Inflammatory macrophage (primary cell): Measurements from ENCODE around the gene CPSF7.
A peak's percentile ranks its signal among the peaks of the same experiment; 100 is the strongest.

Experiments used
- DNase-seq, 2 donors: peaks; one replicate each; pipeline ENCODE4 v3.0.0-alpha.2; 2020 to 2022

CPSF7 gene

DNA sequence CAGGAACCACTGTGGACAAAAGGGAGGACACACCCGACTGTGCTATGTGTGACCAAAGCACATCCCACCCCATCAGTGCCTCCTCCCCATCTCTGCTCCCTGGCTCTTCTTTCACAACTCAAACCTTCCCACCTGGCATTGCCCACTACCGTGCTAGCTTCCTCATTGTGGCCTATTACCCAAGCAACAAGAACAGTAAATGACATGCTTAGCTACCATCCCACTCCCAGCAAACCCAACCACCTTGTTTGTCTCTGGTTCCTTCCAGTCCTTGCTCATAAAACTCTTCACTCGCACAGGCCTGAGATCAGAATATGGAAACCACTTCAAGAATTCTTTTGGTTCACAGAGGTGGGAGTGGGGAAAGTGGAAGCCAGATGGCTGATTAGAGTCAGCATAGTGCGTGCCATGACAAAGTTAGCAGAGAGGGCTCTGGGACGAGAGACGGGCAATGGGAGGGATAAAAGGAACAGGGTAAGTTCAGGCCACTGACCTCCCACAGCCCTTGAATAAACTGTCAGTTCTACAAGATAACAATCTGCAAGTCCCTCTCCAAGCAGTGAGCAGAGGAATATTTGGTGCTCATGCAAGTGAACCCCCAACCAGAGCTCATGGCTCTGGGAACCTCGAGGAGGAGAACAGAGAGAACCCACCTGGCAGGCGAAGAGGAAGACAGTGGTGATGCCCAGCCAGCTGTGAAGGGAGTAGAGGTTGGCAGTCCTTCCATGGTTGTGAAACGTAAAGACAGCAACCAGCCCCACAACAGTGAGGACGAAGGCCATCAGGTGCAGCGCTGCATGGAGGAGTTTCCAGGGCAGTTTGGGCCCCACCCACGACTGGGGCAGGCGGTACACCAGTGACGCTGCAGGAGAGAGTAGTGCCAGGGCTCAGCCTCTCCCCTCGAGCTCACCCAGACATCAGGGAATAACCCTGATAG is 76.4 kb downstream of the CPSF7 start:
- DNase-seq, result peak; percentile 20 to 55
